ENCODE data around the gene AGER.
A peak's percentile ranks its signal among the peaks of the same experiment; 100 is the strongest.
"Not testable (repeated sequence)": the region's sequence is repeated elsewhere in the genome, so short reads cannot be mapped to it uniquely, and the experiment has no call there.

Gene AGER

DNA sequence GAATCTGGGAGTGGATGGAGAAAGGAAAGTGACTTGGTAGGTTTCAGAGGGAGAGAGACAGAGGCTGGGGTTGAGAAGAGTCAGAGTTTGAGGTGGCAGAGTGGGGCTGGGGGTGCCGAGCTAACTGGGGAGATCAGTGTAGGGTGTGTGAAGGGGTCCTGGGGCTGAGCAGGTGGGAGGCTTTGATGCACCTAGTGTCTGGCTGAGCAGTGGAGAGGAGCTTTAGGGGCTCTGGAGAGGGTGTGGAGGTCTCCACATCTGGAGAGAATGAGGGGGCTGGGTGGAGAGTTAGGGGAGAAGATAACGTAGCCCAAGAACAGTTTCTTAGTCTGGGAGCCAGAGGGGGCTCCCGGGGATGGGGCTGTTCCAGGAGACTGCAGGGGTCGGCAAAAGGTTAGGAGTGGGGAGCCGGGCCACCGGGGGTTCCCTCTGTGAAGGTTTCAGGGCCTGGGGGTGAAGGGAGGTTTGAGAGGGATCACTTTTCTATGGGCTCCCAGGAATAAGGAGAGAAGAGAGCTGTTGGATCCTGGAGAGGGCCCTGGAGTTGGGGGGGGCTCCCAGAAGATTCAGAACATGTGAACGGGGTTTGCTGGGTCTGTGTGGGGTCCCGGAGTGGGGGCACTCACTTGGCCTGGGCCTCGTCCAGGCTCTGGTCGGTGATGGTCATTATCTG lies 5.2 kb upstream of the AGER start:
- DNase-seq (ENCODE audit: low spot score): peak; percentile 71
- Histone ChIP-seq H3K4me3 (peak overlapping the region; percentile 93), H3K27ac (peak overlapping the region; percentile 98)
- no peak for TF ChIP-seq CTCF (IDR thresholded peaks at IDR 0.05)

DNA sequence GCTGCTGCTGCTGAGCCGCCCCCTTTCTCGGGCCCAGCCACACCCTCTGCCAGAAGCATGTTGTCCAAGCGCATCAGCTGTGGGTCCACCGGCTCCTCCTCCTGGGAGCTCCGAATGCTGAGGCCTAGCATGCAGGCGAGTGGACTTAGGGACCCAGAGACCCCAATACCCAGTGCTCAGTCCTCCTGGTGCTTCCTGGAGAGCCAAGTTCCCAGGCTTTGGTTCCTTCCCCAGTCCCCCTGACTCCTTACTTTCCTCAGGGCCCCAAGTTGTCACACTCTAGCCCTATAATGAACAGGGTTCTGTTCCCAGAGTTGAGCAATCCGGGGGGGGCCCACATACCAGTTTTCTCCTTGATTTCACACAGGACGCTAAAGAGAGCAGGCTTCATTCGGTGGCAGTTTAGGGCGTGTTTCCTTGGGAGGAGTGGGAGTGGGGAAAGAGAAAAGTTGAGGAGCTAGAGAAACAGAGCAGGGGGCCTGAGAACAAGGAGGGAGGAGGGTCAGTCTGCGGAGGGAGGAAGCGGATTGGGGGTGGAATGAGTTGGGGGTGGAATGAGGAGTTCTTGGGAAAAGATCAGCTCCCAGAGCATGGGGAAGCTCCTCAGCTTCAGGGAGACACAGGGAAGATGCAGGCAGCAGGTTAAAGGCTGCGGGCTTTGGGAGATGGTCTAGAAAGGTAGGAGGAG lies 4.5 kb upstream of the AGER start:
- H3K27ac ChIP-seq: peak overlapping the region; percentile 98
- peak overlapping the region; percentile 93 for H3K4me3 ChIP-seq
- peak; percentile 71 for DNase-seq (ENCODE audit: low spot score)
- TF ChIP-seq CTCF (IDR thresholded peaks at IDR 0.05): no peak

GRCh38 chr6:32187725-32188380 lies 3.8 kb upstream of the AGER start:
- peak overlapping the region; percentile 98 for H3K27ac ChIP-seq
- peak; percentile 70 for DNase-seq (ENCODE audit: low spot score)

GRCh38 chr6:32187009-32187709 lies 3.1 kb upstream of the AGER start:
- TF ChIP-seq CTCF (IDR thresholded peaks at IDR 0.05): no peak
- peak overlapping the region; percentile 61 to 98 for H3K27ac ChIP-seq
- DNase-seq (ENCODE audit: low spot score): peak; percentile 71
- no peak overlapping the region for H3K4me3 ChIP-seq

More at GRCh38 chr6:32187725-32188380, 3.8 kb upstream of the AGER start:
- H3K4me3 ChIP-seq: peak overlapping the region; percentile 93

- DNase-seq (ENCODE audit: low spot score): not testable (repeated sequence)
Observed at GRCh38 chr6:32186151-32186840, 2.2 kb upstream of the AGER start.

GRCh38 chr6:32185681-32186131 lies 1.7 kb upstream of the AGER start:
- DNase-seq (ENCODE audit: low spot score): peak; percentile 96
- H3K27ac ChIP-seq: peak overlapping the region; percentile 61 to 84
- H3K4me3 ChIP-seq: not testable (repeated sequence)

More at GRCh38 chr6:32186151-32186840, 2.2 kb upstream of the AGER start:
- H3K27ac ChIP-seq: peak overlapping the region; percentile 61 to 84
- H3K4me3 ChIP-seq: not testable (repeated sequence)

DNA sequence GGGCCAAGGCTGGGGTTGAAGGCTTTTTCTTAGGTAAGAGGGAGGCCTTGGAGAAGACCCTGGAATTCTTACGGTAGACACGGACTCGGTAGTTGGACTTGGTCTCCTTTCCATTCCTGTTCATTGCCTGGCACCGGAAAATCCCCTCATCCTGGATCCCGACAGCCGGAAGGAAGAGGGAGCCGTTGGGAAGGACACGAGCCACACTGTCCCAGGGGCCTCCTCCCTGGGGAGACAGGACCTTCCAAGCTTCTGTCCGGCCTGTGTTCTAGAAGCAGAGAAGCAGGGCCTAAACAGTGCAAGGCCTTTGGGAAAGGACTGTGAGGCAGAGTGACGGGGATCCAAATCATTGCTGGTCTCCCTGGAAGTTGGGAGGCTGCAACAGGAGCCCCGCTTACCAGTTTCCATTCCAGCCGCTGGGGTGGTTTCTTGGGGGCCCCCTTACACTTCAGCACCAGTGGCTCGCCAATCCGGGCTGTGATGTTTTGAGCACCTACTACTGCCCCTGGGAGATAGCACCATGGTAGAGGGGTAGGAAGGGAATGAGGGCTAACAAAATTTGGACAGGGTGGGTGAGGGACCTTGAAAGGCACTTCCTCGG lies 470 bp downstream of the AGER start:
- peak overlapping the region in 1 of 2 donors; percentile 54 for H3K27ac ChIP-seq
- no peak for TF ChIP-seq CTCF (IDR thresholded peaks at IDR 0.05)
- H3K4me3 ChIP-seq: no peak overlapping the region
- no peak for DNase-seq (ENCODE audit: low spot score)
